Fibroblast of upper back skin (primary cell): Measurements from ENCODE around the gene LIMS1.
"Not testable (repeated sequence)": the region's sequence is repeated elsewhere in the genome, so short reads cannot be mapped to it uniquely, and the experiment has no call there.

Experiments used
- DNase-seq: peaks from one replicate; pipeline ENCODE4 v3.0.0-alpha.2; 2013

Gene LIMS1

GRCh38 chr2:108553209-108553919 lies 19.1 kb downstream of the LIMS1 start:
- no peak for DNase-seq

- no peak for DNase-seq
These were observed 20.3 kb downstream of the LIMS1 start for GRCh38 chr2:108554528-108554927.

GRCh38 chr2:108555572-108555971 lies 21.3 kb downstream of the LIMS1 start:
- no peak for DNase-seq

DNA sequence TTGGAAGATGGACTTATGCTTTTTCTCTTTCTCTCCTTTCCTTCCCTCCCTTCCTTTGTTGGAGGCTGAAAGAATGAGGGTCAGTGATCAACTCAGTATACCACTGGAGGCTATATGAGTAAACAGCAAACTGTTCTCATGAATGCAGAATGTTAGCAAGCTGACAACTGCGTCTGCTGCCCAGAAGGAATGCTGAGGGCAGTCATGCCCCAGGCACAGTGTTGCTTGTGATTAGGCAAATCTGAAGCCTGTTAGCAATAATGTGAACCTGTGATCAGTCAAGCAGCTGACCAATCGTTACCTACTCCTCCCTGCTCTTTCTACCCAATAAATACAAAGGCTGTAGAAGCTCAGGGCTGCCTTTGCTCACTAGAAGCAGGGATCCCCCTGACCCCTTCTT lies 22.3 kb downstream of the LIMS1 start:
- DNase-seq: not testable (repeated sequence)

DNA sequence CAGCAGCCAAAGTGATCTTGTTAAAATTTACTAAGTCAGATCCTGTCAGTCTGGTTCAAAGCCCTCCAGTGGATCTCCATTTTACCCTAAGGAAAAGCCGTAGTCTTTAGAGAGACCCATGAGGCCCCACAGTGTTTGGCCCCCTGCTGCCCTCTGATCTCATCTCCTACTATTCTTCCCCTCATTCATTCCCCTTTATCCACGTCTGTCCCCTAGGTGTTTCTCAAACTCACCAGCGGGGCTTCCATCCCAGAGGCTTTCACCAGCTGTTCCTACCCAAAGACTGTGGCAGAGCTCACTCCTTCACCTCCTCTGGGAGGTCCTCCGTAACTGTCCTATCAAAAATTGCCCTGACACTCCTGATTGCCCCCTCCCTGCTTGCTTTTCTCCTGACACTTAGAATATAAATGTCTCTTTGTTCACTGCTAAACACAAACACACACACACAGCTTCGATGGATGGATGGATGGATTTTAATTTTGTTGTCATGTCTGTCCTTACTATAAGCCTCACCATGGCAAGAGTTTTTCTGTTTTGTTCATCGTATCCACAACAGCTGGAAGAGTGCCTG lies 26.1 kb downstream of the LIMS1 start:
- DNase-seq: no peak

DNA sequence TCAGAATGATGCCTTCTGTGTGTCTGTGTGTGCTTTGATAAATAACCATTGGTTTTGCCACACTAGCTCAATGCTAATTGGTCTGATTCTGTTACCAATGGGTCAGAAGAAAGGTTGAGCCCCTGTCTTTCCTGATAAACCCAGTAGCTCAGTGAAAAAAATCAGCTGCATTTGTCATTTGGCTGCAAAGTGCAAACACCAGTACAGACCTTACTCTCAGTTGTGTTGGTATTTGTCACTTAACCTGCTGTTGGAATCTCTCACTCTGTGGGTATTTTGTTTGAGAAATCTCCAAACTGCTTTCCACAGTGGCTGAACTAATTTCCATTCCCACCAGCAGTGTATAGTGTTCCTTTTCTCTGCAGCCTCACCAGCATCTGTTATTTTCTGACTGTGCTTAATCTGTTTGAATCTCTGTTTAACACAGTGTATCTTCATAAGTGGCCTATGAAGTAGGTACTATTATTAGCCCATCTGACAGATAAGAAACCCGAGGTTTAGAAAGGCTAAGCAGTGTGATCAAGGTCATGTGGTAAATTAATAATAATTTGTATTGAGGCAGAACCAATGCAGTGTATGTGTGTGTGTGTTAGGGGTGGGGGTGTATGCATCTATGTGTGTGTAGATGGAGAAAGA lies 26.7 kb downstream of the LIMS1 start:
- no peak for DNase-seq

GRCh38 chr2:108562274-108562673 lies 28.0 kb downstream of the LIMS1 start:
- no peak for DNase-seq

DNA sequence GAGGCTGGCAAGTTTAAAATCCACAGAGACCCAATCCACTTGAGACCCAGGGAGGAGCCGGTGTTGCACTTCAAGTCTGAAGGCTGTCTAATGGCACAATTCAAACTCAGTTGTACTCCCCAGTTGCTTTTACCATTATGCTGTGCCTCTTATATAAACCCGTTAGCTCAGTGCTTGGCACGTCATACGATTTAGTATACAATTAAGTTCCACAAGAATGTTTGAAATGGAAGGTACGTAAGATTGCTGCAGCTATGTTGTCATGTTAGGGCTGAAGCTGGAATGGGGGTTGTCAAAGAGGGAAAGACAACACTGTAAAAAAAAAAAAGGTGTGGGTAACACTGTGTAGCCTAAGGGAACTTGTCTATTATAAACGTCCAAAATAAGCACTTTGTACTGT lies 30.2 kb downstream of the LIMS1 start:
- DNase-seq: no peak

DNA sequence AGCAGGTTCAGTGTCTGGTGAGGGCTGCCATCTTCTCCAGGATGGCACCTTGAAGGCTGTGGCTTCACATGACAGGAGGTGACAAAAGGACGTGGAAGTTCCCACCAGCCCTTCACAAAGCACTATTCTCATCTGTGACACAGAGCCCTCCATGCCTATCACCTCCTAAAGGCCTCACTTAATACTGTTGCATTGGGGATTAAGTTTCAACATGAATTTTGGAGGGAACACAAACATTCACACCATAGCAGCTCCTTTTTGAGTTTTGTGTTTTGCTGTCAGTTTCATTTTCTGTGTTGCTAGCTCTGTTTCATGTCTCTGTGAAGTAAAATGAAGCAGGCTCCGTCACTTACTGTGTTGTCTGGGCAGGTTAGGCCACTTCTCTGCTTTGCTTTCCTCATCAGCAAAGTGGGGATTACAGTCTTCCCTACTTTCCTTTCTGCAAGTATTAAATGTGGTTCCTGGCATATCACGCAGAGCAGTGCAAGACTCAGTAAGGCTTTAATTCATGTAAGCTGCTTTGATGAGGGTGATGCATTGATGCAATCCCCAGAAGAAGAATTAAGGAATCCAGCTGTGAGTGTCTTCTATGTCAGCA lies 31.6 kb downstream of the LIMS1 start:
- peak; percentile 46 for DNase-seq

- DNase-seq: peak; percentile 54
These were observed 36.1 kb downstream of the LIMS1 start for GRCh38 chr2:108570416-108570815.

- no peak for DNase-seq
These were observed 37.0 kb downstream of the LIMS1 start for GRCh38 chr2:108571286-108571685.

DNA sequence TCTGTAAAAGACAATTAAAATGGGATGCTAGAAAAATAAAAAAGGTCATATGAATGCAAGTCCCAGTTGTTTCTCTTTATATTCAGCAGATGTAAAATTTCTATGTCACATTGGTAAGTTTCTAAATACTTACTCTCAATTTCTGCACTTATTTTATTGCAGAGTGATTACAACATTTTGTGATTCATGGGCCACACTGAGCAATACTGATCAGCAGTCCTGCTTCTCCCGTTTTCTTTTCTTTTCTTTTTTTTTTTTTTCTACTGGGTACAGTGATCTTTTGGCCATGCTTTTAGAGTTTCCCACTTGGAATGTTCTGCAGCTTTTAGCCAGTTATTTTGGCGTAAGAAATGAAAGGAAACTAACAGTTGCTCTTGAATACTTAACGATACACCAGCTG lies 38.8 kb downstream of the LIMS1 start:
- DNase-seq: peak; percentile 90

DNA sequence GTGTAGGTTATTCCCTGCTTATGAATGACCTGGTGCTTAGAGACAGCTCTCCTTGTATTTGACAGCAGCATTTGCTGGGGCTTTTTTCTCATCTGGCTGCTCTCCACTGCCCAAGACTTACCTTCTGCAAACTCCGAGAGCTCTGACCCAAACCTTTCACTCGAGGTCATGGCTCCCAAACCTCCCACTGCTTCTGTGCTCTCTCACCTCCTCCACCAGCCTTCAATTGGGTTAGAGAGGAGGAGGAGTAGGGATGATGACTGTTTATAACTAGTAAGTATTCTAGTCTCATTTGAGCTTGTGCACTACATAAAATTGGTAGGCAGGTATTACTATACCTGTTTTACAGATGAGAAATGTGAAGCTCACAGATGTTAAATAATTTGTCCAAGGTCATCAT lies 40.1 kb downstream of the LIMS1 start:
- no peak for DNase-seq

- peak; percentile 89 for DNase-seq
These were observed 41.1 kb downstream of the LIMS1 start for GRCh38 chr2:108575132-108575966.

- no peak for DNase-seq
These were observed 42.8 kb downstream of the LIMS1 start for GRCh38 chr2:108577099-108577498.

GRCh38 chr2:108579623-108580022 lies 45.4 kb downstream of the LIMS1 start:
- peak; percentile 36 for DNase-seq

GRCh38 chr2:108580050-108580449 lies 45.8 kb downstream of the LIMS1 start:
- no peak for DNase-seq

DNA sequence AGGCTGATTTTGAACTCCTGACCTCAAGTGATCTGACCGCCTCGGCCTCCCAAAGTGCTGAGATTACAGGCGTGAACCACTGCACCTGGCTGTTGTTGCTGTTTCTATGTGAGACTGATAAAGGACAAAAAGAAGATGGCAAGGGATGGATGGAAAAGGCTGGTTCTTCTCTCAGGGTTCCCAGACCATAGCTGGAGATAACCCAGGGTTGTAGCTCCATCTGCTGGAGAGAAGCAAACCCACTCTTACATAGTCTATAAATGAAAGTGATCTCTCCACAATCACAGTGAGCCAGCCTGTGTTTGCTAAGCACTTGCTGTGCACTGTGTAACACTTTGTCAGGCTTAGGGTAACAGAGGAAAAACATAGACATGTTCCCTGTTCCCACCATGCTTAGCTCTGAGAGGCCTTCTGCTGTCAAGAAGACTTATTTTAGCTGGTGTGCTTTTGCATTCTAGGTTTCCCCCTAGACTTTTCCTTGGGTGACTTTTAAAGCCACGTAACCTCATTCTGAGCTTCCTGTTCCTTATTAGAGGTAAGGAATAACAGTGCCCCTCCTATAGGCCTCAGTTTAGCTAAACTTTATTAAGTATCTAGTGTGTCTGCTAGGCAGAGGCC lies 49.7 kb downstream of the LIMS1 start:
- DNase-seq: peak; percentile 85

GRCh38 chr2:108585436-108585835 lies 51.2 kb downstream of the LIMS1 start:
- DNase-seq: no peak

DNA sequence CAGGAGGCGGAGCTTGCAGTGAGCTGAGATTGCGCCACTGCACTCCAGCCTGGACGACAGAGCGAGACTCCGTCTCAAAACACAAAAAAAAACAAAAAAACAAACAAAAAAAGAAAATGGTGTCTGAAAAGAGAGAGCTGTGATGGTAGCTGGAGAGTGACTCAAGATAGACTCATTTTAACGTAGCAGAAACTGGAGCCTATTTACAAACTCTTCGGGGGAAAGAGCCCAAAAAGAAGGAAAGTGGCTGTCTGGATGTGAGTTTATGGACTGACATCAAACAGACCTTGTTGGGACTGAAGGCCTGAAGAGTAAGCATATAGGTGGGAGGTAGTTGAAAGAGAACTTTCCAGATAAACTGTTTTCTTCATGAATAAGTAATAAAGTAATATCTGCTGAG lies 51.8 kb downstream of the LIMS1 start:
- DNase-seq: no peak

- DNase-seq: no peak
These were observed 52.4 kb downstream of the LIMS1 start for GRCh38 chr2:108586631-108587030.

GRCh38 chr2:108587621-108588020 lies 53.4 kb downstream of the LIMS1 start:
- peak; percentile 67 for DNase-seq
